A549 (cell line): ENCODE measurements around the gene ASB2. TPM values are rescaled to one million over a fixed set of nuclear protein-coding genes. Genes with fewer than 3 reads are reported as not detected.

Experiments
- ATAC-seq, 2 experiments: fragments of 200-7000 bp in 1 of 2; fragments of >200 bp in 1 of 2; cut with Nextera tagmentation in 1 of 2; cut with Tn5 transposase in 1 of 2; 3 replicates each; pipeline versions ENCODE4 v1.8.0 to v1.9.1; 2018 to 2020; ENCODE audit warnings: mild to moderate bottlenecking in 1 of 2, moderate library complexity in 1 of 2
- CTCF ChIA-PET: fragments of 300-600 bp; sonication (Branson Sonifier 250); formaldehyde crosslinking; extraction: SDS; loops from one replicate; lab custom pipeline; 2021; ENCODE audit warnings: antibody characterized with exemption, inconsistent platforms; lab: Yijun Ruan, JAX
- POLR2A ChIA-PET: fragments of 350-600 bp; formaldehyde crosslinking; extraction: SDS; loops from one replicate; lab custom pipeline; 2021; ENCODE audit warnings: antibody characterized with exemption, inconsistent platforms; lab: Yijun Ruan, JAX
- DNase-seq, 2 experiments: peaks; one replicate each; pipeline versions ENCODE4 v3.0.0 to v3.0.0-alpha.2; 2011 to 2016; ENCODE audit warnings: low read depth in 1 of 2, low spot score in 1 of 2
- FAIRE-seq: peaks from 2 replicates; lab custom pipeline; 2011; peaks lifted over from hg19 to GRCh38; lab: Jason Lieb, UNC
- H3K27ac ChIP-seq, 2 experiments: fragments of >200 bp; sonication (Bioruptor Twin); formaldehyde crosslinking; 3 replicates each; pipeline ENCODE4 v1.5.1; 2016 to 2017
- H3K4me1 ChIP-seq: fragments of >200 bp; sonication (Bioruptor Twin); formaldehyde crosslinking; 3 replicates; pipeline ENCODE4 v1.6.1; 2016
- H3K4me2 ChIP-seq: fragments of >200 bp; sonication (Bioruptor Twin); formaldehyde crosslinking; 3 replicates; pipeline ENCODE4 v1.6.1; 2016
- H3K4me3 ChIP-seq: fragments of >200 bp; sonication (Bioruptor Twin); formaldehyde crosslinking; 3 replicates; pipeline ENCODE4 v1.5.1; 2016
- H3K9me3 ChIP-seq: fragments of >200 bp; sonication (Bioruptor Twin); formaldehyde crosslinking; 3 replicates; pipeline ENCODE4 v1.6.1; 2016
- CHD2 ChIP-seq: fragments of 150-350 bp; IDR thresholded peaks from 2 replicates; pipeline ENCODE4 v1.6.1; 2014; ENCODE audit warnings: low read length; ENCODE audit not compliant: partially characterized antibody
- EHF ChIP-seq: fragments of 250-450 bp; sonication (Bioruptor Pico); IDR thresholded peaks from 2 replicates; pipeline ENCODE4 v1.5.0; 2020; ENCODE audit warnings: mild to moderate bottlenecking
- EP300 ChIP-seq, 2 experiments: fragments of >200 bp; sonication (Bioruptor Twin); formaldehyde crosslinking; IDR thresholded peaks; 2 replicates in 1 of 2; 3 replicates in 1 of 2; pipeline ENCODE4 v1.6.1; 2016 to 2017
- HEYL ChIP-seq: fragments of 250-450 bp; sonication (Bioruptor Pico); IDR thresholded peaks from 2 replicates; pipeline ENCODE4 v1.8.0; 2021; ENCODE audit warnings: mild to moderate bottlenecking, moderate library complexity
- HOXB13 ChIP-seq: fragments of 250-450 bp; sonication (Bioruptor Pico); IDR thresholded peaks from 2 replicates; pipeline ENCODE4 v1.5.0; 2020; ENCODE audit warnings: low read depth, mild to moderate bottlenecking, moderate library complexity
- JUN ChIP-seq, 2 experiments: fragments of >200 bp; sonication (Bioruptor Twin); formaldehyde crosslinking; IDR thresholded peaks; 2 replicates in 1 of 2; 3 replicates in 1 of 2; pipeline ENCODE4 v1.6.1; 2016 to 2017
- JUNB ChIP-seq: fragments of >200 bp; sonication (Bioruptor Twin); formaldehyde crosslinking; IDR thresholded peaks from 2 replicates; pipeline ENCODE4 v1.6.1; 2016
- KDM1A ChIP-seq: fragments of 200-600 bp; sonication (generic); IDR thresholded peaks from 2 replicates; pipeline ENCODE4 v1.6.1; 2016; ENCODE audit warnings: low read depth, mild to moderate bottlenecking
- MYC ChIP-seq: IDR thresholded peaks from 2 replicates; pipeline ENCODE4 v1.6.1; 2012; ENCODE audit warnings: mild to moderate bottlenecking, inconsistent platforms, low read length, improper control_type of control experiment, borderline replicate concordance
- NFE2L2 ChIP-seq: fragments of 150-350 bp; conservative IDR thresholded peaks from 2 replicates; pipeline ENCODE4 v1.6.1; 2014; ENCODE audit warnings: low read length
- NR3C1 ChIP-seq: fragments of >200 bp; sonication (Bioruptor Twin); formaldehyde crosslinking; IDR thresholded peaks from 3 replicates; pipeline ENCODE4 v1.6.1; 2017
- RAD21 ChIP-seq, 2 experiments: fragments of >200 bp in 1 of 2; sonication (Bioruptor Twin) in 1 of 2; formaldehyde crosslinking in 1 of 2; IDR thresholded peaks in 1 of 2; conservative IDR thresholded peaks in 1 of 2; 2 replicates in 1 of 2; 3 replicates in 1 of 2; pipeline ENCODE4 v1.6.1; 2012 to 2018; ENCODE audit warnings: inconsistent platforms in 1 of 2
- RCOR1 ChIP-seq: fragments of 150-350 bp; IDR thresholded peaks from 2 replicates; pipeline ENCODE4 v1.6.1; 2014; ENCODE audit warnings: antibody characterized with exemption, low read length, low read depth
- RNF2 ChIP-seq: fragments of 200-600 bp; sonication (generic); IDR thresholded peaks from 2 replicates; pipeline ENCODE4 v1.6.1; 2016; ENCODE audit warnings: low read depth, mild to moderate bottlenecking, antibody characterized with exemption, moderate library complexity, borderline replicate concordance
- SMC3 ChIP-seq: fragments of >200 bp; sonication (Bioruptor Twin); formaldehyde crosslinking; IDR thresholded peaks from 3 replicates; pipeline ENCODE4 v1.6.1; 2018; ENCODE audit warnings: inconsistent platforms
- ZFP36 ChIP-seq: fragments of 450-650 bp; IDR thresholded peaks from 2 replicates; pipeline ENCODE4 v1.6.1; 2014; ENCODE audit warnings: borderline replicate concordance; ENCODE audit not compliant: partially characterized antibody
- WGBS: methylation state at CpG from one replicate; pipeline ENCODE4 v1.1.6; 2017; ENCODE audit errors: missing lambda C conversion rate; 5-methylcytosine and 5-hydroxymethylcytosine counted together
- polyA minus RNA-seq: library from RNA; depleted of rRNA, polyadenylated mRNA; stranded (reverse); fragments of >200 nt; gene quantifications from 2 replicates; pipeline ENCODE4 v1.2.3, GENCODE V29; 2011; rRNA and poly(A)+ RNA removed
- polyA plus RNA-seq, 4 experiments: library from polyadenylated mRNA; depleted of rRNA in 3 of 4; stranded (reverse); fragments of >200 nt; fragmentation: RNase III in 1 of 4; extraction: RNeasy Plus Mini Kit Qiagen cat#74134 plus additional on column Dnase treatment in 1 of 4; gene quantifications; 2 replicates in 3 of 4; 3 replicates in 1 of 4; pipeline ENCODE4 v1.2.3, GENCODE V29; 2011 to 2017
- TF ChIP-seq, protein P1 (sequence below): IDR thresholded peaks from 2 replicates; pipeline ENCODE4 v1.6.1; 2012; ENCODE audit warnings: low read depth, borderline replicate concordance
- TF ChIP-seq, protein P2 (sequence below): IDR thresholded peaks from 2 replicates; pipeline ENCODE4 v1.6.1; 2012
- TF ChIP-seq, protein P3 (sequence below): fragments of 250-450 bp; sonication (Bioruptor Pico); IDR thresholded peaks from 2 replicates; pipeline ENCODE4 v1.5.0; 2021; ENCODE audit warnings: mild to moderate bottlenecking, moderate library complexity, borderline replicate concordance
- TF ChIP-seq, protein P4 (sequence below): fragments of 200-600 bp; sonication (generic); IDR thresholded peaks from 2 replicates; pipeline ENCODE4 v1.6.1; 2016; ENCODE audit warnings: antibody characterized with exemption, mild to moderate bottlenecking, moderate library complexity

Gene ASB2, protein sequence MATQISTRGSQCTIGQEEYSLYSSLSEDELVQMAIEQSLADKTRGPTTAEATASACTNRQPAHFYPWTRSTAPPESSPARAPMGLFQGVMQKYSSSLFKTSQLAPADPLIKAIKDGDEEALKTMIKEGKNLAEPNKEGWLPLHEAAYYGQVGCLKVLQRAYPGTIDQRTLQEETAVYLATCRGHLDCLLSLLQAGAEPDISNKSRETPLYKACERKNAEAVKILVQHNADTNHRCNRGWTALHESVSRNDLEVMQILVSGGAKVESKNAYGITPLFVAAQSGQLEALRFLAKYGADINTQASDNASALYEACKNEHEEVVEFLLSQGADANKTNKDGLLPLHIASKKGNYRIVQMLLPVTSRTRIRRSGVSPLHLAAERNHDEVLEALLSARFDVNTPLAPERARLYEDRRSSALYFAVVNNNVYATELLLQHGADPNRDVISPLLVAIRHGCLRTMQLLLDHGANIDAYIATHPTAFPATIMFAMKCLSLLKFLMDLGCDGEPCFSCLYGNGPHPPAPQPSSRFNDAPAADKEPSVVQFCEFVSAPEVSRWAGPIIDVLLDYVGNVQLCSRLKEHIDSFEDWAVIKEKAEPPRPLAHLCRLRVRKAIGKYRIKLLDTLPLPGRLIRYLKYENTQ
- polyA plus RNA-seq (2011; rRNA removed) (0.03 and 0.07 TPM in 2 replicates), polyA plus RNA-seq (2017; fragmentation: RNase III; extraction: RNeasy Plus Mini Kit Qiagen cat#74134 plus additional on column Dnase treatment) (0.07 to 0.16 TPM (median 0.10 TPM) in 3 replicates), polyA minus RNA-seq (not detected in 2 replicates)
- 0.15 and 0.23 TPM in 2 replicates for polyA plus RNA-seq (2012; cell fraction: cytosol; rRNA removed)
- polyA plus RNA-seq (2012; cell fraction: nucleus; rRNA removed) = 0.11 and 0.52 TPM in 2 replicates

DNA sequence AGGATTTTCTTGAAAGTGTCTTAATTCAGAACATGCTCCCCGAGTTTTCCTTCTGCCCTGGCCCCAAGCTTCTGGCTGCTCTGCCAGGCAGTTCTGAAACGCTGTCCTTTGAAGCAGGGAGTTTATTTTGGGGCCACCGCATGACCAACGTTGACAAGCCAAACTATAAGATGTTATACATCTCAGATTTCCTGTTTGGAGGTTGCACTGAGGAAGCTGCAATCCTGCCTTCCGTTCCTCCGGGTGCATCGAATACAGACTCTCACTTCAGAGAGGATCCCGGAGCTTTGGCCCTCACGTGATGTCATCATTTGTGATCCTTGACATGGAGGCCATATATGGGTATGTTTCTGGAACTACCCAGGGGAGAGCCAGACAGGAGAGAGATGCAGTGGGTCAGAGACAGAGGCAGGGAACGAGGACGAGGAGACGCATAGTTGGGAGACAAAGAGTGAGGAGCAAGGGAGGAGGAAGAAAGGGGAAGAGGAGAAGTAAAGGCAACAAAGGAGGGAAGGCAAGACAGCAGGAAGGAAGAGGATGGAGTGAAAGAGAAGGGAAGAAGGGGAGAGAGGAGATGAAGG is at the start of gene ASB2:
Gene ASB2 (minus strand): TSS at position 94 of the 581 bp plus-strand sequence. CDS start 12,031 bp downstream, outside the sequence.
- H3K9me3 ChIP-seq = no peaks in the 10 kb centered on the region
- WGBS = 57% methylated on average over 12 of the region's 12 CpGs
- no peak within 1 kb of the TSS for H3K27ac ChIP-seq
- no peak for ATAC-seq
- no peak within 1 kb of the TSS for H3K4me3 ChIP-seq
- DNase-seq = no peak
- no peaks in the 10 kb centered on the region for H3K4me1 ChIP-seq
- no peak for FAIRE-seq
- H3K4me2 ChIP-seq = no peak within 1 kb of the TSS
- POLR2A ChIA-PET = no interaction called here
- no peak for TF ChIP-seq KDM1A
- TF ChIP-seq, protein P1, sequence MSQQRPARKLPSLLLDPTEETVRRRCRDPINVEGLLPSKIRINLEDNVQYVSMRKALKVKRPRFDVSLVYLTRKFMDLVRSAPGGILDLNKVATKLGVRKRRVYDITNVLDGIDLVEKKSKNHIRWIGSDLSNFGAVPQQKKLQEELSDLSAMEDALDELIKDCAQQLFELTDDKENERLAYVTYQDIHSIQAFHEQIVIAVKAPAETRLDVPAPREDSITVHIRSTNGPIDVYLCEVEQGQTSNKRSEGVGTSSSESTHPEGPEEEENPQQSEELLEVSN = no peak
- TF ChIP-seq JUNB = no peak
- no peak for TF ChIP-seq RNF2
- TF ChIP-seq, protein P2, sequence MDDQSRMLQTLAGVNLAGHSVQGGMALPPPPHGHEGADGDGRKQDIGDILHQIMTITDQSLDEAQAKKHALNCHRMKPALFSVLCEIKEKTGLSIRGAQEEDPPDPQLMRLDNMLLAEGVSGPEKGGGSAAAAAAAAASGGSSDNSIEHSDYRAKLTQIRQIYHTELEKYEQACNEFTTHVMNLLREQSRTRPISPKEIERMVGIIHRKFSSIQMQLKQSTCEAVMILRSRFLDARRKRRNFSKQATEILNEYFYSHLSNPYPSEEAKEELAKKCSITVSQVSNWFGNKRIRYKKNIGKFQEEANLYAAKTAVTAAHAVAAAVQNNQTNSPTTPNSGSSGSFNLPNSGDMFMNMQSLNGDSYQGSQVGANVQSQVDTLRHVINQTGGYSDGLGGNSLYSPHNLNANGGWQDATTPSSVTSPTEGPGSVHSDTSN = no peak
- TF ChIP-seq NFE2L2 = no peak
- no peak for TF ChIP-seq CHD2
- TF ChIP-seq, protein P3, sequence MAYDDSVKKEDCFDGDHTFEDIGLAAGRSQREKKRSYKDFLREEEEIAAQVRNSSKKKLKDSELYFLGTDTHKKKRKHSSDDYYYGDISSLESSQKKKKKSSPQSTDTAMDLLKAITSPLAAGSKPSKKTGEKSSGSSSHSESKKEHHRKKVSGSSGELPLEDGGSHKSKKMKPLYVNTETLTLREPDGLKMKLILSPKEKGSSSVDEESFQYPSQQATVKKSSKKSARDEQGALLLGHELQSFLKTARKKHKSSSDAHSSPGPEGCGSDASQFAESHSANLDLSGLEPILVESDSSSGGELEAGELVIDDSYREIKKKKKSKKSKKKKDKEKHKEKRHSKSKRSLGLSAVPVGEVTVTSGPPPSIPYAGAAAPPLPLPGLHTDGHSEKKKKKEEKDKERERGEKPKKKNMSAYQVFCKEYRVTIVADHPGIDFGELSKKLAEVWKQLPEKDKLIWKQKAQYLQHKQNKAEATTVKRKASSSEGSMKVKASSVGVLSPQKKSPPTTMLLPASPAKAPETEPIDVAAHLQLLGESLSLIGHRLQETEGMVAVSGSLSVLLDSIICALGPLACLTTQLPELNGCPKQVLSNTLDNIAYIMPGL (CRISPR knock-in tag) = no peak
- no peak for TF ChIP-seq ZFP36
- TF ChIP-seq SMC3 = no peak
- TF ChIP-seq, protein P4, sequence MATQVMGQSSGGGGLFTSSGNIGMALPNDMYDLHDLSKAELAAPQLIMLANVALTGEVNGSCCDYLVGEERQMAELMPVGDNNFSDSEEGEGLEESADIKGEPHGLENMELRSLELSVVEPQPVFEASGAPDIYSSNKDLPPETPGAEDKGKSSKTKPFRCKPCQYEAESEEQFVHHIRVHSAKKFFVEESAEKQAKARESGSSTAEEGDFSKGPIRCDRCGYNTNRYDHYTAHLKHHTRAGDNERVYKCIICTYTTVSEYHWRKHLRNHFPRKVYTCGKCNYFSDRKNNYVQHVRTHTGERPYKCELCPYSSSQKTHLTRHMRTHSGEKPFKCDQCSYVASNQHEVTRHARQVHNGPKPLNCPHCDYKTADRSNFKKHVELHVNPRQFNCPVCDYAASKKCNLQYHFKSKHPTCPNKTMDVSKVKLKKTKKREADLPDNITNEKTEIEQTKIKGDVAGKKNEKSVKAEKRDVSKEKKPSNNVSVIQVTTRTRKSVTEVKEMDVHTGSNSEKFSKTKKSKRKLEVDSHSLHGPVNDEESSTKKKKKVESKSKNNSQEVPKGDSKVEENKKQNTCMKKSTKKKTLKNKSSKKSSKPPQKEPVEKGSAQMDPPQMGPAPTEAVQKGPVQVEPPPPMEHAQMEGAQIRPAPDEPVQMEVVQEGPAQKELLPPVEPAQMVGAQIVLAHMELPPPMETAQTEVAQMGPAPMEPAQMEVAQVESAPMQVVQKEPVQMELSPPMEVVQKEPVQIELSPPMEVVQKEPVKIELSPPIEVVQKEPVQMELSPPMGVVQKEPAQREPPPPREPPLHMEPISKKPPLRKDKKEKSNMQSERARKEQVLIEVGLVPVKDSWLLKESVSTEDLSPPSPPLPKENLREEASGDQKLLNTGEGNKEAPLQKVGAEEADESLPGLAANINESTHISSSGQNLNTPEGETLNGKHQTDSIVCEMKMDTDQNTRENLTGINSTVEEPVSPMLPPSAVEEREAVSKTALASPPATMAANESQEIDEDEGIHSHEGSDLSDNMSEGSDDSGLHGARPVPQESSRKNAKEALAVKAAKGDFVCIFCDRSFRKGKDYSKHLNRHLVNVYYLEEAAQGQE = no peak
- no peak for TF ChIP-seq HEYL (CRISPR knock-in tag)
- TF ChIP-seq MYC = no peak
- no peak for TF ChIP-seq EP300 (IDR thresholded peaks at IDR 0.05)
- TF ChIP-seq RAD21 (conservative IDR thresholded peaks at IDR 0.05 in 1 of 2, IDR thresholded peaks at IDR 0.05 in 1 of 2) = no peak
- TF ChIP-seq HOXB13 (CRISPR knock-in tag) = no peak
- TF ChIP-seq RCOR1 = no peak
- no peak for TF ChIP-seq JUN (IDR thresholded peaks at IDR 0.05)
- no peak for TF ChIP-seq EHF (CRISPR knock-in tag)
- no peak for TF ChIP-seq NR3C1
- CTCF ChIA-PET = interaction anchor here (7.7 to 25.8 kb wide), 2 partner anchors 8 to 34 kb away, joined by 50 to 601 read pairs; no protein-coding TSS in a partner anchor
